ENCODE results near the gene GATA6. TPM values are rescaled to one million over a fixed set of nuclear protein-coding genes. Genes with fewer than 3 reads are reported as not detected.

Gene GATA6
- total RNA-seq, 1 experiment from 2014 or later = 3.3 TPM

GRCh38 chr18:22191923-22192322, 22.5 kb downstream of the GATA6 start:
- no peak overlapping the region for H3K27ac ChIP-seq (ENCODE audit: low read depth, low read length)
- no TSS peak for BruUV-seq (replicated peaks)
- no peaks in the 10 kb centered on the region for H3K27me3 ChIP-seq (ENCODE audit: insufficient read depth, low read length)
- H3K4me2 ChIP-seq (ENCODE audit: low read length) = no peak overlapping the region
- H4K20me1 ChIP-seq (ENCODE audit: insufficient read depth) = no peaks in the 10 kb centered on the region
- ChIA-PET RAD21 (ENCODE audit: low non-redundant PET in 1 of 2, low total read pairs in 2 of 2, uncharacterized antibody in 2 of 2, unreplicated experiment in 2 of 2) (no interaction called here), CTCF (no interaction called here), POLR2A (no interaction called here)
- no peaks in the 10 kb centered on the region for H3K4me1 ChIP-seq (ENCODE audit: control insufficient read depth in 1 of 2, insufficient read depth in 2 of 2, low read length in 2 of 2)
- H3K9ac ChIP-seq (ENCODE audit: low read length) = no peak overlapping the region
- no peak overlapping the region for H2AFZ ChIP-seq (ENCODE audit: low read depth, low read length, poor library complexity, severe bottlenecking)
- H3K4me3 ChIP-seq (replicated peaks in 1 of 2; ENCODE audit: low read depth in 1 of 2, low read length in 2 of 2) = no peak overlapping the region
- DNase-seq (ENCODE audit: low read depth, low spot score) = no peak
- no peak for TF ChIP-seq ZFX (IDR thresholded peaks at IDR 0.05)
- no peak for TF ChIP-seq POLR2AphosphoS5 (IDR thresholded peaks at IDR 0.05; ENCODE audit: low read depth, low read length)
- TF ChIP-seq REST (IDR thresholded peaks at IDR 0.05; ENCODE audit: low read depth) = no peak
- TF ChIP-seq, protein P1, sequence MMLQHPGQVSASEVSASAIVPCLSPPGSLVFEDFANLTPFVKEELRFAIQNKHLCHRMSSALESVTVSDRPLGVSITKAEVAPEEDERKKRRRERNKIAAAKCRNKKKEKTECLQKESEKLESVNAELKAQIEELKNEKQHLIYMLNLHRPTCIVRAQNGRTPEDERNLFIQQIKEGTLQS (IDR thresholded peaks at IDR 0.05) = no peak
- TF ChIP-seq TCF7L2 (IDR thresholded peaks at IDR 0.05; ENCODE audit: borderline replicate concordance, extremely low read depth, insufficient read depth, insufficient read length) = no peak
- TF ChIP-seq EZH2 (IDR thresholded peaks at IDR 0.05) = no peak
- TF ChIP-seq CEBPB (IDR thresholded peaks at IDR 0.05; ENCODE audit: low read depth) = no peak
- no peak for TF ChIP-seq JUND (IDR thresholded peaks at IDR 0.05)
- TF ChIP-seq RAD21 (IDR thresholded peaks at IDR 0.05; ENCODE audit: low read depth) = no peak
- no peaks in the 10 kb centered on the region for H3K9me3 ChIP-seq (ENCODE audit: control insufficient read depth in 1 of 2, insufficient read depth in 1 of 2, low read depth in 1 of 2, low read length in 2 of 2)
- no peaks in the 10 kb centered on the region for H3K79me2 ChIP-seq (ENCODE audit: insufficient read depth, low read length)
- ATAC-seq = no peak
- no peaks in the 10 kb centered on the region for H3K36me3 ChIP-seq (ENCODE audit: control insufficient read depth in 1 of 2, insufficient read depth in 2 of 2, low read length in 2 of 2)
- H3K9me2 ChIP-seq (ENCODE audit: insufficient read depth) = no peaks in the 10 kb centered on the region
- intact Hi-C loops (cut with micrococcal nuclease) = no loop called here

Data from HCT116 (cell line).